Activated B cell treated with CpG ODN at 0.5 μM for 24 hours (primary cell): ENCODE measurements around the gene TBC1D22A. TPM values are rescaled to one million over a fixed set of nuclear protein-coding genes. Genes with fewer than 3 reads are reported as not detected.

Experiments
- ATAC-seq: fragments of 200-7000 bp; cut with Tn5 transposase; one replicate; pipeline ENCODE4 v1.10.0; 2021; ENCODE audit warnings: low read depth, mild to moderate bottlenecking, moderate library complexity
- CTCF ChIA-PET: fragments of 350-600 bp; sonication (Branson Sonifier 250); formaldehyde crosslinking; loops from one replicate; lab custom pipeline; 2021; ENCODE audit warnings: antibody characterized with exemption; lab: Charles Lee
- POLR2A ChIA-PET: fragments of 350-600 bp; sonication (Branson Sonifier 250); formaldehyde crosslinking; loops from one replicate; lab custom pipeline; 2021; ENCODE audit warnings: antibody characterized with exemption; lab: Charles Lee
- DNase-seq: peaks from one replicate; pipeline ENCODE4 v3.0.0; 2022
- H3K27ac Mint-ChIP-seq: one replicate; pipeline ENCODE4 v1.8.0; 2020; ENCODE audit warnings: mixed read lengths
- H3K27me3 Mint-ChIP-seq: one replicate; pipeline ENCODE4 v1.8.0; 2021; ENCODE audit warnings: mixed read lengths
- H3K36me3 Mint-ChIP-seq: one replicate; pipeline ENCODE4 v1.8.0; 2021; ENCODE audit warnings: low read depth, mixed read lengths
- H3K4me1 Mint-ChIP-seq: one replicate; pipeline ENCODE4 v1.8.0; 2021; ENCODE audit warnings: mixed read lengths
- H3K4me3 Mint-ChIP-seq: one replicate; pipeline ENCODE4 v1.8.0; 2020; ENCODE audit warnings: mild to moderate bottlenecking, mixed read lengths
- H3K9me3 Mint-ChIP-seq: one replicate; pipeline ENCODE4 v1.8.0; 2020; ENCODE audit warnings: mixed read lengths
- intact Hi-C: fragments of 100-400 bp; cut with micrococcal nuclease; formaldehyde crosslinking; loops from one replicate; pipeline ENCODE4 v1.15.1; 2024
- total RNA-seq: library from RNA; stranded (reverse); gene quantifications from 2 replicates; pipeline ENCODE4 v1.2.3, GENCODE V29; 2022
- TF ChIP-seq, protein P1 (sequence below): fragments of 200-600 bp; IDR thresholded peaks from one replicate; pipeline ENCODE4 v1.8.0; 2022; ENCODE audit warnings: antibody characterized with exemption, mild to moderate bottlenecking

The TBC1D22A gene
- total RNA-seq, 1 donor from 2014 or later = 85.9 TPM

GRCh38 chr22:46774980-46775849, 12.8 kb downstream of the TBC1D22A start:
- Mint-ChIP-seq H3K36me3 (peaks cover 12% of the 10 kb centered on the region), H3K9me3 (no peaks in the 10 kb centered on the region), H3K27me3 (no peaks in the 10 kb centered on the region), H3K4me1 (peaks cover 93% of the 10 kb centered on the region), H3K27ac (peak overlapping the region; percentile 89), H3K4me3 (peak overlapping the region; percentile 72)
- POLR2A ChIA-PET = interaction anchor here (0.6 to 8.7 kb wide), 8 partner anchors 12 to 212 kb away, joined by 3 to 273 read pairs (median 4); partner anchors contain the start of gene TBC1D22A
- intact Hi-C loops = loop anchor here (1.0 to 2.0 kb wide), 6 partner anchors 12 to 188 kb away; no protein-coding TSS in a partner anchor
- no peak for ATAC-seq
- TF ChIP-seq, protein P1, sequence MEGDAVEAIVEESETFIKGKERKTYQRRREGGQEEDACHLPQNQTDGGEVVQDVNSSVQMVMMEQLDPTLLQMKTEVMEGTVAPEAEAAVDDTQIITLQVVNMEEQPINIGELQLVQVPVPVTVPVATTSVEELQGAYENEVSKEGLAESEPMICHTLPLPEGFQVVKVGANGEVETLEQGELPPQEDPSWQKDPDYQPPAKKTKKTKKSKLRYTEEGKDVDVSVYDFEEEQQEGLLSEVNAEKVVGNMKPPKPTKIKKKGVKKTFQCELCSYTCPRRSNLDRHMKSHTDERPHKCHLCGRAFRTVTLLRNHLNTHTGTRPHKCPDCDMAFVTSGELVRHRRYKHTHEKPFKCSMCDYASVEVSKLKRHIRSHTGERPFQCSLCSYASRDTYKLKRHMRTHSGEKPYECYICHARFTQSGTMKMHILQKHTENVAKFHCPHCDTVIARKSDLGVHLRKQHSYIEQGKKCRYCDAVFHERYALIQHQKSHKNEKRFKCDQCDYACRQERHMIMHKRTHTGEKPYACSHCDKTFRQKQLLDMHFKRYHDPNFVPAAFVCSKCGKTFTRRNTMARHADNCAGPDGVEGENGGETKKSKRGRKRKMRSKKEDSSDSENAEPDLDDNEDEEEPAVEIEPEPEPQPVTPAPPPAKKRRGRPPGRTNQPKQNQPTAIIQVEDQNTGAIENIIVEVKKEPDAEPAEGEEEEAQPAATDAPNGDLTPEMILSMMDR = no peak
- no peak for DNase-seq
- CTCF ChIA-PET = interaction anchor here (0.9 to 5.8 kb wide), 4 partner anchors 14 to 28 kb away, joined by 3 to 78 read pairs (median 12); partner anchors contain the start of gene TBC1D22A

GRCh38 chr22:46775850-46776826, 13.7 kb downstream of the TBC1D22A start:
- POLR2A ChIA-PET = interaction anchor here (0.5 to 8.7 kb wide), 5 partner anchors 8 to 196 kb away, joined by 3 to 273 read pairs (median 6); partner anchors contain the start of gene TBC1D22A
- no peak for ATAC-seq

GRCh38 chr22:46776876-46777608, 14.6 kb downstream of the TBC1D22A start:
- no peak for DNase-seq
- Mint-ChIP-seq H3K9me3 (no peaks in the 10 kb centered on the region), H3K36me3 (peaks cover 22% of the 10 kb centered on the region), H3K4me3 (peak overlapping the region; percentile 72), H3K4me1 (peaks cover 95% of the 10 kb centered on the region), H3K27me3 (no peaks in the 10 kb centered on the region), H3K27ac (peak overlapping the region; percentile 89)
- intact Hi-C loops = no loop called here
- ChIA-PET POLR2A (interaction anchor here (0.5 to 8.7 kb wide), 2 partner anchors 9 to 14 kb away, joined by 6 to 273 read pairs; partner anchors contain the start of gene TBC1D22A), CTCF (interaction anchor here (0.9 to 5.8 kb wide), 3 partner anchors 16 to 26 kb away, joined by 4 to 78 read pairs (median 20); partner anchors contain the start of gene TBC1D22A)
- no peak for ATAC-seq
- TF ChIP-seq, protein P1 = no peak

More at GRCh38 chr22:46775850-46776826, 13.7 kb downstream of the TBC1D22A start:
- peaks cover 93% of the 10 kb centered on the region for H3K4me1 Mint-ChIP-seq
- peaks cover 18% of the 10 kb centered on the region for H3K36me3 Mint-ChIP-seq
- DNase-seq = no peak
- peak overlapping the region; percentile 72 for H3K4me3 Mint-ChIP-seq
- peak overlapping the region; percentile 89 for H3K27ac Mint-ChIP-seq
- H3K9me3 Mint-ChIP-seq = no peaks in the 10 kb centered on the region
- TF ChIP-seq, protein P1 = no peak
- intact Hi-C loops = loop anchor here (2.0 kb wide), 1 partner anchor 189 kb away; no protein-coding TSS in a partner anchor
- CTCF ChIA-PET = interaction anchor here (0.9 to 5.8 kb wide), 4 partner anchors 15 to 27 kb away, joined by 3 to 78 read pairs (median 12); partner anchors contain the start of gene TBC1D22A
- H3K27me3 Mint-ChIP-seq = no peaks in the 10 kb centered on the region

- intact Hi-C loops = no loop called here
- DNase-seq = peak; percentile 64
- H3K27me3 Mint-ChIP-seq = no peaks in the 10 kb centered on the region
- peak overlapping the region; percentile 72 for H3K4me3 Mint-ChIP-seq
- ChIA-PET POLR2A (interaction anchor here (8.7 kb wide), 1 partner anchor 14 kb away, joined by 273 read pairs; the partner anchor contains the start of gene TBC1D22A), CTCF (interaction anchor here (0.9 to 5.8 kb wide), 2 partner anchors 16 to 25 kb away, joined by 4 to 78 read pairs; partner anchors contain the start of gene TBC1D22A)
- H3K36me3 Mint-ChIP-seq = peaks cover 26% of the 10 kb centered on the region
- H3K27ac Mint-ChIP-seq = peak overlapping the region; percentile 89
- TF ChIP-seq, protein P1 = no peak
- H3K9me3 Mint-ChIP-seq = no peaks in the 10 kb centered on the region
- H3K4me1 Mint-ChIP-seq = peaks cover 99% of the 10 kb centered on the region
- ATAC-seq = peak; percentile 19
Observed at GRCh38 chr22:46777609-46777970, 15.1 kb downstream of the TBC1D22A start.
